ENCODE data around the gene DPP6.

DNA sequence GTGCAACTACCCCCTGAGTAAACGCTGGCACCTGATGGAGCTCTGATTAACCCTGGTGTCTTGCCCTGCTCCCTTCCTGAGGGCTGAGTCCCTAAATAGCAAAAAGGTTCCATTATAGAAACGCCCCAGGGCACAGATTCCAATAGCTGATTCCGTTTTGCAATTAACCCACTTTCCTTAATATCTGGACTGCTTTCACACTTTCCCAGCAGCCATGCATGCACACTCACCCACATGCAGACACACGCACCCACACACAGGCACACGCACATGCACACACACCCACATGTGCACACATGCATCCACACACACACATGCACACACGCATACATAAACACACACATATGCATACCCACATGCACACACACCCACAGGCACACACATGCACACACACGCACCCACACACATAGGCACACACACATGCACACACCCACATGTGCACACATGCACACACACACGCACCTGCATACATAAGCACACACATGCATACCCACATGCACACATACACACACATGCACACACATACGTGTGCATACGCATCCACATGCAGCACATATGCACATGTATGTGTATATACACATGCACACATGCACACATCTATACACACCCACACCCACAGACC is 821.4 kb downstream of the DPP6 start:
- TF ChIP-seq, protein P1, sequence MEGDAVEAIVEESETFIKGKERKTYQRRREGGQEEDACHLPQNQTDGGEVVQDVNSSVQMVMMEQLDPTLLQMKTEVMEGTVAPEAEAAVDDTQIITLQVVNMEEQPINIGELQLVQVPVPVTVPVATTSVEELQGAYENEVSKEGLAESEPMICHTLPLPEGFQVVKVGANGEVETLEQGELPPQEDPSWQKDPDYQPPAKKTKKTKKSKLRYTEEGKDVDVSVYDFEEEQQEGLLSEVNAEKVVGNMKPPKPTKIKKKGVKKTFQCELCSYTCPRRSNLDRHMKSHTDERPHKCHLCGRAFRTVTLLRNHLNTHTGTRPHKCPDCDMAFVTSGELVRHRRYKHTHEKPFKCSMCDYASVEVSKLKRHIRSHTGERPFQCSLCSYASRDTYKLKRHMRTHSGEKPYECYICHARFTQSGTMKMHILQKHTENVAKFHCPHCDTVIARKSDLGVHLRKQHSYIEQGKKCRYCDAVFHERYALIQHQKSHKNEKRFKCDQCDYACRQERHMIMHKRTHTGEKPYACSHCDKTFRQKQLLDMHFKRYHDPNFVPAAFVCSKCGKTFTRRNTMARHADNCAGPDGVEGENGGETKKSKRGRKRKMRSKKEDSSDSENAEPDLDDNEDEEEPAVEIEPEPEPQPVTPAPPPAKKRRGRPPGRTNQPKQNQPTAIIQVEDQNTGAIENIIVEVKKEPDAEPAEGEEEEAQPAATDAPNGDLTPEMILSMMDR (conservative IDR thresholded peaks at IDR 0.05; ENCODE audit: low read depth in 2 of 2): no peak
- TF ChIP-seq, protein P2, sequence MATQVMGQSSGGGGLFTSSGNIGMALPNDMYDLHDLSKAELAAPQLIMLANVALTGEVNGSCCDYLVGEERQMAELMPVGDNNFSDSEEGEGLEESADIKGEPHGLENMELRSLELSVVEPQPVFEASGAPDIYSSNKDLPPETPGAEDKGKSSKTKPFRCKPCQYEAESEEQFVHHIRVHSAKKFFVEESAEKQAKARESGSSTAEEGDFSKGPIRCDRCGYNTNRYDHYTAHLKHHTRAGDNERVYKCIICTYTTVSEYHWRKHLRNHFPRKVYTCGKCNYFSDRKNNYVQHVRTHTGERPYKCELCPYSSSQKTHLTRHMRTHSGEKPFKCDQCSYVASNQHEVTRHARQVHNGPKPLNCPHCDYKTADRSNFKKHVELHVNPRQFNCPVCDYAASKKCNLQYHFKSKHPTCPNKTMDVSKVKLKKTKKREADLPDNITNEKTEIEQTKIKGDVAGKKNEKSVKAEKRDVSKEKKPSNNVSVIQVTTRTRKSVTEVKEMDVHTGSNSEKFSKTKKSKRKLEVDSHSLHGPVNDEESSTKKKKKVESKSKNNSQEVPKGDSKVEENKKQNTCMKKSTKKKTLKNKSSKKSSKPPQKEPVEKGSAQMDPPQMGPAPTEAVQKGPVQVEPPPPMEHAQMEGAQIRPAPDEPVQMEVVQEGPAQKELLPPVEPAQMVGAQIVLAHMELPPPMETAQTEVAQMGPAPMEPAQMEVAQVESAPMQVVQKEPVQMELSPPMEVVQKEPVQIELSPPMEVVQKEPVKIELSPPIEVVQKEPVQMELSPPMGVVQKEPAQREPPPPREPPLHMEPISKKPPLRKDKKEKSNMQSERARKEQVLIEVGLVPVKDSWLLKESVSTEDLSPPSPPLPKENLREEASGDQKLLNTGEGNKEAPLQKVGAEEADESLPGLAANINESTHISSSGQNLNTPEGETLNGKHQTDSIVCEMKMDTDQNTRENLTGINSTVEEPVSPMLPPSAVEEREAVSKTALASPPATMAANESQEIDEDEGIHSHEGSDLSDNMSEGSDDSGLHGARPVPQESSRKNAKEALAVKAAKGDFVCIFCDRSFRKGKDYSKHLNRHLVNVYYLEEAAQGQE (IDR thresholded peaks at IDR 0.05; ENCODE audit: unreplicated experiment): no peak
- TF ChIP-seq, protein P3, sequence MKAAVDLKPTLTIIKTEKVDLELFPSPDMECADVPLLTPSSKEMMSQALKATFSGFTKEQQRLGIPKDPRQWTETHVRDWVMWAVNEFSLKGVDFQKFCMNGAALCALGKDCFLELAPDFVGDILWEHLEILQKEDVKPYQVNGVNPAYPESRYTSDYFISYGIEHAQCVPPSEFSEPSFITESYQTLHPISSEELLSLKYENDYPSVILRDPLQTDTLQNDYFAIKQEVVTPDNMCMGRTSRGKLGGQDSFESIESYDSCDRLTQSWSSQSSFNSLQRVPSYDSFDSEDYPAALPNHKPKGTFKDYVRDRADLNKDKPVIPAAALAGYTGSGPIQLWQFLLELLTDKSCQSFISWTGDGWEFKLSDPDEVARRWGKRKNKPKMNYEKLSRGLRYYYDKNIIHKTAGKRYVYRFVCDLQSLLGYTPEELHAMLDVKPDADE (IDR thresholded peaks at IDR 0.05): no peak
- no peak for TF ChIP-seq EZH2phosphoT487 (IDR thresholded peaks at IDR 0.05; ENCODE audit: unreplicated experiment)
- TF ChIP-seq STAT1 (IDR thresholded peaks at IDR 0.05; ENCODE audit: unreplicated experiment): no peak
- no peak for TF ChIP-seq POLR2AphosphoS5 (IDR thresholded peaks at IDR 0.05; ENCODE audit: low read depth)
- TF ChIP-seq ZNF331 (CRISPR knock-in tag; IDR thresholded peaks at IDR 0.05; ENCODE audit: low read depth): no peak
- TF ChIP-seq EZH2 (IDR thresholded peaks at IDR 0.05; ENCODE audit: low read depth, unreplicated experiment): no peak
- no peak for TF ChIP-seq JUNB (IDR thresholded peaks at IDR 0.05; ENCODE audit: unreplicated experiment)
- no peak for TF ChIP-seq CREB1 (CRISPR knock-in tag; IDR thresholded peaks at IDR 0.05; ENCODE audit: low read depth)
- TF ChIP-seq, protein P4, sequence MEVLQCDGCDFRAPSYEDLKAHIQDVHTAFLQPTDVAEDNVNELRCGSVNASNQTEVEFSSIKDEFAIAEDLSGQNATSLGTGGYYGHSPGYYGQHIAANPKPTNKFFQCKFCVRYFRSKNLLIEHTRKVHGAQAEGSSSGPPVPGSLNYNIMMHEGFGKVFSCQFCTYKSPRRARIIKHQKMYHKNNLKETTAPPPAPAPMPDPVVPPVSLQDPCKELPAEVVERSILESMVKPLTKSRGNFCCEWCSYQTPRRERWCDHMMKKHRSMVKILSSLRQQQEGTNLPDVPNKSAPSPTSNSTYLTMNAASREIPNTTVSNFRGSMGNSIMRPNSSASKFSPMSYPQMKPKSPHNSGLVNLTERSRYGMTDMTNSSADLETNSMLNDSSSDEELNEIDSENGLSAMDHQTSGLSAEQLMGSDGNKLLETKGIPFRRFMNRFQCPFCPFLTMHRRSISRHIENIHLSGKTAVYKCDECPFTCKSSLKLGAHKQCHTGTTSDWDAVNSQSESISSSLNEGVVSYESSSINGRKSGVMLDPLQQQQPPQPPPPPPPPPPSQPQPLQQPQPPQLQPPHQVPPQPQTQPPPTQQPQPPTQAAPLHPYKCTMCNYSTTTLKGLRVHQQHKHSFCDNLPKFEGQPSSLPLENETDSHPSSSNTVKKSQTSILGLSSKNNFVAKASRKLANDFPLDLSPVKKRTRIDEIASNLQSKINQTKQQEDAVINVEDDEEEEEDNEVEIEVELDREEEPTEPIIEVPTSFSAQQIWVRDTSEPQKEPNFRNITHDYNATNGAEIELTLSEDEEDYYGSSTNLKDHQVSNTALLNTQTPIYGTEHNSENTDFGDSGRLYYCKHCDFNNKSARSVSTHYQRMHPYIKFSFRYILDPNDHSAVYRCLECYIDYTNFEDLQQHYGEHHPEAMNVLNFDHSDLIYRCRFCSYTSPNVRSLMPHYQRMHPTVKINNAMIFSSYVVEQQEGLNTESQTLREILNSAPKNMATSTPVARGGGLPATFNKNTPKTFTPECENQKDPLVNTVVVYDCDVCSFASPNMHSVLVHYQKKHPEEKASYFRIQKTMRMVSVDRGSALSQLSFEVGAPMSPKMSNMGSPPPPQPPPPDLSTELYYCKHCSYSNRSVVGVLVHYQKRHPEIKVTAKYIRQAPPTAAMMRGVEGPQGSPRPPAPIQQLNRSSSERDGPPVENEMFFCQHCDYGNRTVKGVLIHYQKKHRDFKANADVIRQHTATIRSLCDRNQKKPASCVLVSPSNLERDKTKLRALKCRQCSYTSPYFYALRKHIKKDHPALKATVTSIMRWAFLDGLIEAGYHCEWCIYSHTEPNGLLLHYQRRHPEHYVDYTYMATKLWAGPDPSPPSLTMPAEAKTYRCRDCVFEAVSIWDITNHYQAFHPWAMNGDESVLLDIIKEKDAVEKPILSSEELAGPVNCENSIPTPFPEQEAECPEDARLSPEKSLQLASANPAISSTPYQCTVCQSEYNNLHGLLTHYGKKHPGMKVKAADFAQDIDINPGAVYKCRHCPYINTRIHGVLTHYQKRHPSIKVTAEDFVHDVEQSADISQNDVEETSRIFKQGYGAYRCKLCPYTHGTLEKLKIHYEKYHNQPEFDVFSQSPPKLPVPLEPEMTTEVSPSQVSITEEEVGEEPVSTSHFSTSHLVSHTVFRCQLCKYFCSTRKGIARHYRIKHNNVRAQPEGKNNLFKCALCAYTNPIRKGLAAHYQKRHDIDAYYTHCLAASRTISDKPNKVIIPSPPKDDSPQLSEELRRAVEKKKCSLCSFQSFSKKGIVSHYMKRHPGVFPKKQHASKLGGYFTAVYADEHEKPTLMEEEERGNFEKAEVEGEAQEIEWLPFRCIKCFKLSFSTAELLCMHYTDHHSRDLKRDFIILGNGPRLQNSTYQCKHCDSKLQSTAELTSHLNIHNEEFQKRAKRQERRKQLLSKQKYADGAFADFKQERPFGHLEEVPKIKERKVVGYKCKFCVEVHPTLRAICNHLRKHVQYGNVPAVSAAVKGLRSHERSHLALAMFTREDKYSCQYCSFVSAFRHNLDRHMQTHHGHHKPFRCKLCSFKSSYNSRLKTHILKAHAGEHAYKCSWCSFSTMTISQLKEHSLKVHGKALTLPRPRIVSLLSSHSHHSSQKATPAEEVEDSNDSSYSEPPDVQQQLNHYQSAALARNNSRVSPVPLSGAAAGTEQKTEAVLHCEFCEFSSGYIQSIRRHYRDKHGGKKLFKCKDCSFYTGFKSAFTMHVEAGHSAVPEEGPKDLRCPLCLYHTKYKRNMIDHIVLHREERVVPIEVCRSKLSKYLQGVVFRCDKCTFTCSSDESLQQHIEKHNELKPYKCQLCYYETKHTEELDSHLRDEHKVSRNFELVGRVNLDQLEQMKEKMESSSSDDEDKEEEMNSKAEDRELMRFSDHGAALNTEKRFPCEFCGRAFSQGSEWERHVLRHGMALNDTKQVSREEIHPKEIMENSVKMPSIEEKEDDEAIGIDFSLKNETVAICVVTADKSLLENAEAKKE (CRISPR knock-in tag; IDR thresholded peaks at IDR 0.05): no peak
- TF ChIP-seq ZNF114 (CRISPR knock-in tag; IDR thresholded peaks at IDR 0.05): no peak
- TF ChIP-seq NANOG (IDR thresholded peaks at IDR 0.05; ENCODE audit: borderline replicate concordance): no peak
